ENCODE results near the gene SLC6A15.
A peak's percentile ranks its signal among the peaks of the same experiment; 100 is the strongest.

SLC6A15 gene

DNA sequence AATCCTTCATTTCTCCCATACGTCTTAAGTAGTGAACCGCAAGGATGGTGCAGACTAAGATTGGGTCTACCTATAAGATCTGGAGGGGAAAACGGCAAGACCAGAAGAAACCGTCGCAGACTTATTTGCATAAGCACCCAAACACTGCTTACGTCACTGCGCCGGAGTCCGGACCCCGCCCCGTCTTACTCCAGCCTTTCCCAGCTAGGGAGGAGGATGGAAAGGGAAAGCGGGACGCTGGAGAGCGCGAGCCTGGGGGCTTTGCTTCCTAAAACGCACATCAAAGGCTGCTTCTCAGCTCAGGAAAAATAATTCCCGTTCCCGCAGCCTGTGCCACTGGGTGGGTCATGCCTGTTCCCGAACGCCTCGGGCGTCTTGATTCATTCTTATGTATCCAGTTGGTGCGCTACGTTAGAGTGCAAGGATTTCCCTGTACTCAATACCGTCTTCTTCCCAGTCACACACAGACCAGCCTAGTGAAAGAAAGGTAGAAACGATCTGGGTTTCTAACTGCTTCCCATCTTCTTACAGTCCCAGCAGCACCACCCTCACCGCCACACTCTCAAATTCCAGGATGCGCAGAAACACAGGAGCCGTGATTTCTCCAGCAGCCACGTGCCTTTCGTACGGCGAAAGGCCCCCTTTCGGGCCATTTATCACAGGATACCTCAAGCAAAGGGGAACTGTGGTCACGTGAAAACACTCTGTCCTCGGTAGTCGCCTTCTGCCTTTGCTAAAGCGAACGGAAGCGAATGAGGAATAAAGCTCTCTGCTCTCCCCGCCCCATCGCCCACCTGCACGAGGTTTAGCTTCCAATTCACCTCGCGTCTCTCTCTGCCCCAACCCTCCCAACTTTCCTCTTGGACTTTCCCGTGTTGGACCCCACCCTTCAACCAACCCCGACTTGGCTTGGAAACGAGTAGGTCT lies 1.1 kb downstream of the SLC6A15 start:
- H4K20me1 ChIP-seq (ENCODE audit: control insufficient read depth, insufficient read depth, low read depth, low read length), result no peaks in the 10 kb centered on the region
- peaks cover 18% of the 10 kb centered on the region for H3K4me1 ChIP-seq (ENCODE audit: control insufficient read depth, low read length)
- H3F3A ChIP-seq (ENCODE audit: control insufficient read depth, insufficient read depth), result peaks cover 5% of the 10 kb centered on the region; the same call in 1 of the 2 replicates
- no peaks in the 10 kb centered on the region for H3K27me3 ChIP-seq (ENCODE audit: control insufficient read depth, low read length)
- peaks cover 5% of the 10 kb centered on the region; the same call in 1 of the 2 replicates for H3K9me3 ChIP-seq (ENCODE audit: control insufficient read depth, insufficient read depth, low read length)
- no peak for TF ChIP-seq EZH2phosphoT487 (IDR thresholded peaks at IDR 0.05; ENCODE audit: borderline replicate concordance, low read length)
- TF ChIP-seq, protein P1, sequence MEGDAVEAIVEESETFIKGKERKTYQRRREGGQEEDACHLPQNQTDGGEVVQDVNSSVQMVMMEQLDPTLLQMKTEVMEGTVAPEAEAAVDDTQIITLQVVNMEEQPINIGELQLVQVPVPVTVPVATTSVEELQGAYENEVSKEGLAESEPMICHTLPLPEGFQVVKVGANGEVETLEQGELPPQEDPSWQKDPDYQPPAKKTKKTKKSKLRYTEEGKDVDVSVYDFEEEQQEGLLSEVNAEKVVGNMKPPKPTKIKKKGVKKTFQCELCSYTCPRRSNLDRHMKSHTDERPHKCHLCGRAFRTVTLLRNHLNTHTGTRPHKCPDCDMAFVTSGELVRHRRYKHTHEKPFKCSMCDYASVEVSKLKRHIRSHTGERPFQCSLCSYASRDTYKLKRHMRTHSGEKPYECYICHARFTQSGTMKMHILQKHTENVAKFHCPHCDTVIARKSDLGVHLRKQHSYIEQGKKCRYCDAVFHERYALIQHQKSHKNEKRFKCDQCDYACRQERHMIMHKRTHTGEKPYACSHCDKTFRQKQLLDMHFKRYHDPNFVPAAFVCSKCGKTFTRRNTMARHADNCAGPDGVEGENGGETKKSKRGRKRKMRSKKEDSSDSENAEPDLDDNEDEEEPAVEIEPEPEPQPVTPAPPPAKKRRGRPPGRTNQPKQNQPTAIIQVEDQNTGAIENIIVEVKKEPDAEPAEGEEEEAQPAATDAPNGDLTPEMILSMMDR (IDR thresholded peaks at IDR 0.05; ENCODE audit: low read depth, low read length, poor library complexity, severe bottlenecking), result no peak
- no peaks in the 10 kb centered on the region for H3K79me2 ChIP-seq (ENCODE audit: control insufficient read depth, low read length)
- peak overlapping the region; percentile 80 for H3K4me2 ChIP-seq (ENCODE audit: low read length)
- H3K4me3 ChIP-seq (ENCODE audit: low read length), result peak overlapping the region; percentile 80
- H3K9me2 ChIP-seq (replicated peaks; ENCODE audit: control insufficient read depth, low read length), result no peaks in the 10 kb centered on the region
- H3K36me3 ChIP-seq (ENCODE audit: control insufficient read depth, low read length), result no peaks in the 10 kb centered on the region
- H3K27ac ChIP-seq (ENCODE audit: low read depth, low read length), result no peak overlapping the region

- Histone ChIP-seq H3K4me1 (ENCODE audit: control insufficient read depth, low read length) (peaks cover 18% of the 10 kb centered on the region), H3K9me2 (replicated peaks; ENCODE audit: control insufficient read depth, low read length) (no peaks in the 10 kb centered on the region), H3K4me3 (ENCODE audit: low read length) (peak overlapping the region; percentile 80), H3K27ac (ENCODE audit: low read depth, low read length) (no peak overlapping the region), H3K79me2 (ENCODE audit: control insufficient read depth, low read length) (no peaks in the 10 kb centered on the region), H4K20me1 (ENCODE audit: control insufficient read depth, insufficient read depth, low read depth, low read length) (no peaks in the 10 kb centered on the region), H3F3A (ENCODE audit: control insufficient read depth, insufficient read depth) (peaks cover 5% of the 10 kb centered on the region; the same call in 1 of the 2 replicates), H3K36me3 (ENCODE audit: control insufficient read depth, low read length) (no peaks in the 10 kb centered on the region), H3K4me2 (ENCODE audit: low read length) (peak overlapping the region; percentile 80), H3K27me3 (ENCODE audit: control insufficient read depth, low read length) (no peaks in the 10 kb centered on the region), H3K9me3 (ENCODE audit: control insufficient read depth, insufficient read depth, low read length) (peaks cover 5% of the 10 kb centered on the region; the same call in 1 of the 2 replicates)
- no peak for TF ChIP-seq EZH2phosphoT487 (IDR thresholded peaks at IDR 0.05; ENCODE audit: borderline replicate concordance, low read length)
- TF ChIP-seq, protein P1 (IDR thresholded peaks at IDR 0.05; ENCODE audit: low read depth, low read length, poor library complexity, severe bottlenecking), result no peak
Measured at GRCh38 chr12:84910549-84911241, 1.9 kb downstream of the SLC6A15 start.

GRCh38 chr12:84904051-84904450 lies 8.5 kb downstream of the SLC6A15 start:
- no peaks in the 10 kb centered on the region for H3K9me3 ChIP-seq (ENCODE audit: control insufficient read depth, insufficient read depth, low read length)
- no peak overlapping the region for H3K27ac ChIP-seq (ENCODE audit: low read depth, low read length)
- H3F3A ChIP-seq (ENCODE audit: control insufficient read depth, insufficient read depth), result no peaks in the 10 kb centered on the region
- H3K9me2 ChIP-seq (replicated peaks; ENCODE audit: control insufficient read depth, low read length), result no peaks in the 10 kb centered on the region
- H3K79me2 ChIP-seq (ENCODE audit: control insufficient read depth, low read length), result no peaks in the 10 kb centered on the region
- no peak for TF ChIP-seq EZH2phosphoT487 (IDR thresholded peaks at IDR 0.05; ENCODE audit: borderline replicate concordance, low read length)
- H3K4me3 ChIP-seq (ENCODE audit: low read length), result no peak overlapping the region
- no peak overlapping the region for H3K4me2 ChIP-seq (ENCODE audit: low read length)
- H3K36me3 ChIP-seq (ENCODE audit: control insufficient read depth, low read length), result no peaks in the 10 kb centered on the region
- H3K27me3 ChIP-seq (ENCODE audit: control insufficient read depth, low read length), result no peaks in the 10 kb centered on the region
- no peaks in the 10 kb centered on the region for H4K20me1 ChIP-seq (ENCODE audit: control insufficient read depth, insufficient read depth, low read depth, low read length)
- no peaks in the 10 kb centered on the region for H3K4me1 ChIP-seq (ENCODE audit: control insufficient read depth, low read length)

Measured in DOHH2 (cell line).